ENCODE data around the gene DDX11. TPM values are rescaled to one million over a fixed set of nuclear protein-coding genes. Genes with fewer than 3 reads are reported as not detected.
"Not testable (repeated sequence)": the region's sequence is repeated elsewhere in the genome, so short reads cannot be mapped to it uniquely, and the experiment has no call there.

DDX11 gene
- total and polyA plus RNA-seq, 8 donors, result 11.1 to 45.3 (median 26.2) TPM

- peaks cover 0 to 17% (median 0%) of the 10 kb centered on the region in 3 donors for H3K36me3 ChIP-seq
- ATAC-seq; FAIRE-seq; H3K4me1 ChIP-seq; H3K27me3 ChIP-seq; H3K9me3 ChIP-seq; H3K27ac ChIP-seq; intact Hi-C loops (cut with DNase I); DNase-seq; H3K4me3 ChIP-seq: not testable (repeated sequence)
- WGBS, 2 donors, result 67 to 81% methylated on average over 6 of the region's 6 CpGs
Observed at GRCh38 chr12:31080221-31080620, 6.6 kb downstream of the DDX11 start.

DNA sequence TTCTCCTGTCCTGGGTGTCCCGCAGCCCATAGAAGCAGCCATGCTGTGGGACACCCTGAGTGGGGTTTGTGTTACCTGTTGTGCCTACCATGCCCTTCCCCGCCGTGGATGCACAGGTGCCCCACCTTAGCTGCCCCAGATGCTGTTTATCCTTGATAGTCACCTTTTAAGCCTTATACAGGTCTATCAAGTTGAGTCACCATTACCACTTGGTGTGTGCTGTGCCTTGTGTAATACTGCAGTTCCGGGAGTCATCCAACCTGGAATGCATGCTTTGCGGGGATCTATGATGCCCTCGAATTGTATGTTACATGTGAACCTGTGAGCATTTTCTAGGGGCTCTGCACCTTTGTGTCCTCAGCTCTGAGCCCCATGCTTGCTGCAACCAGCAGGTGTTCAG lies 7.6 kb downstream of the DDX11 start:
- 86 to 94% methylated on average over 6 of the region's 6 CpGs for WGBS, 2 donors
- H3K4me1 ChIP-seq; H3K9me3 ChIP-seq; ATAC-seq; H3K27ac ChIP-seq; FAIRE-seq; intact Hi-C loops (cut with DNase I); H3K27me3 ChIP-seq; DNase-seq; H3K4me3 ChIP-seq: not testable (repeated sequence)
- H3K36me3 ChIP-seq, result peaks cover 0 to 18% (median 0%) of the 10 kb centered on the region in 3 donors

GRCh38 chr12:31084241-31084640 lies 10.6 kb downstream of the DDX11 start:
- FAIRE-seq; H3K27ac ChIP-seq; H3K4me1 ChIP-seq; H3K9me3 ChIP-seq; DNase-seq; ATAC-seq; H3K27me3 ChIP-seq; H3K4me3 ChIP-seq; intact Hi-C loops (cut with DNase I): not testable (repeated sequence)
- 93 to 98% methylated on average over 10 to 13 of the region's 13 CpGs for WGBS, 2 donors
- H3K36me3 ChIP-seq, result peaks cover 0 to 19% (median 0%) of the 10 kb centered on the region in 3 donors

- H3K9me3 ChIP-seq; H3K4me1 ChIP-seq; ATAC-seq; H3K27me3 ChIP-seq; H3K4me3 ChIP-seq; H3K27ac ChIP-seq; DNase-seq; FAIRE-seq; intact Hi-C loops (cut with DNase I): not testable (repeated sequence)
- 81 to 90% methylated on average over 10 of the region's 11 CpGs for WGBS, 2 donors
- peaks cover 0 to 24% (median 0%) of the 10 kb centered on the region in 3 donors for H3K36me3 ChIP-seq
Observed at GRCh38 chr12:31086032-31086431, 12.4 kb downstream of the DDX11 start.

DNA sequence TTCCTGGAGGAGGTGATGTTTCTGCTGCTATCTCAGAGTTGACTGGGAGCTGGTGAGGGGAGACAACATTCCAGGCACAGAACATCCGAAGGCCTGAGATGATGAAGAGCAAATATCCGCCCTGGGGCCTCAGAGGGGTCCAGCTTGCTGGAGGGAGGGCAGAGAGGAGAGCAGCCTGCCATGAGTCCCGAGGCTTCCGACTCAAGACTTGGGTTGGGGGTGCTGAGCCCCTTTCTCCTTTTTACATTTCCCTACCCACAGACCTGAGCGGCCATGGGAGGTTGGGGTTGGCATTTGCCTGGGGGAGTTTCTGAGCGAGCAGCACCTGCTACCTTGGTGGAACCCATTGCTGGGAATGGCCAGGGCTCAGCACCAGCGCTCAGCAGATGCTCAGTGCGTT lies 13.8 kb downstream of the DDX11 start:
- not testable (repeated sequence) for ATAC-seq

DNA sequence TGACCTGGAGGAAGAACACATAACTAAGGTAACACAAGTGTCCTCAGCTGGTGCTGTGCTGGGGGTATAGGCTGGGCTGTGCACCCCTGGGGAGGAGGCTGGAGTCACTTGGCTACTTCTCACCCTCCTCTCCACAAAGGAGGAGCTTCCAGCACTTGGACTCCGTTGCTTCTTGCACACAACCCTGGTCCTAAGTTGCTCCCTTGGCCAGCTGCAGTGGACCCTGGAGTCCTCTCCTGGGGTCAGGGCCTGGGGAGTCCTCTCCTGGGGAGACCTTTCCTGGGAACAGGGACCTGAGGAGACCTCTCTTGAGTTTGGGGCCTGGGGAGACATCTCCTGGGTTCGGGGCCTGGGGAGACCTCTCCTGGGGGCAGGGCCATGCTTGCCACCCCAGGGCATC lies 14.3 kb downstream of the DDX11 start:
- ATAC-seq; intact Hi-C loops (cut with DNase I); DNase-seq; H3K27me3 ChIP-seq; FAIRE-seq; H3K27ac ChIP-seq; H3K9me3 ChIP-seq; H3K4me1 ChIP-seq; H3K4me3 ChIP-seq: not testable (repeated sequence)
- peaks cover 0 to 33% (median 0%) of the 10 kb centered on the region in 3 donors for H3K36me3 ChIP-seq
- 79 to 97% methylated on average over 2 of the region's 2 CpGs for WGBS, 2 donors

More for the DNA sequence above, 13.8 kb downstream of the DDX11 start:
- DNase-seq; intact Hi-C loops (cut with DNase I); FAIRE-seq; H3K9me3 ChIP-seq; H3K27ac ChIP-seq; H3K27me3 ChIP-seq; H3K4me1 ChIP-seq; H3K4me3 ChIP-seq: not testable (repeated sequence)
- WGBS, 2 donors, result 91 to 92% methylated on average over 5 to 7 of the region's 8 CpGs
- H3K36me3 ChIP-seq, result peaks cover 0 to 33% (median 0%) of the 10 kb centered on the region in 3 donors

DNA sequence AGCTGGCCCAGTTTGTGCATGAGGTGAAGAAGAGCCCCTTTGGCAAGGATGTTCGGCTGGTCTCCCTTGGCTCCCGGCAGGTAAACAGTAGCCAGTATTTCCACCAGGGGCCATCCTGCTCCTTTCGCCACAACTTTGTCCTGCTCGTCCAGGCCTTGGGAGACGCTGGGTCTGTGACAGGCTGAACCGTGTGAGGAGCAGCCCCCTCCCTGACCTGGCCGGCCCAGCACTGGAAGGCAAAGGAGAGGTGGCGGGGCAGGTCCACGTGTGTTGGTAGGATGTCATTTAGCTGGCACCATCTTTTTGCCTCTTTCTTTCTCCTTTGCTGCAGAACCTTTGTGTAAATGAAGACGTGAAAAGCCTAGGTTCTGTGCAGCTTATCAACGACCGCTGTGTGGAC lies 15.4 kb downstream of the DDX11 start:
- FAIRE-seq (no peak), ATAC-seq (no peak), DNase-seq (no peak)
- Histone ChIP-seq H3K36me3 (peaks cover 0 to 30% (median 0%) of the 10 kb centered on the region in 3 donors), H3K4me3 (no peak overlapping the region), H3K27me3 (no peaks in the 10 kb centered on the region), H3K27ac (no peak overlapping the region), H3K4me1 (no peaks in the 10 kb centered on the region), H3K9me3 (no peaks in the 10 kb centered on the region)
- 83 to 84% methylated on average over 12 of the region's 12 CpGs for WGBS, 2 donors
- TF ChIP-seq, protein P1, sequence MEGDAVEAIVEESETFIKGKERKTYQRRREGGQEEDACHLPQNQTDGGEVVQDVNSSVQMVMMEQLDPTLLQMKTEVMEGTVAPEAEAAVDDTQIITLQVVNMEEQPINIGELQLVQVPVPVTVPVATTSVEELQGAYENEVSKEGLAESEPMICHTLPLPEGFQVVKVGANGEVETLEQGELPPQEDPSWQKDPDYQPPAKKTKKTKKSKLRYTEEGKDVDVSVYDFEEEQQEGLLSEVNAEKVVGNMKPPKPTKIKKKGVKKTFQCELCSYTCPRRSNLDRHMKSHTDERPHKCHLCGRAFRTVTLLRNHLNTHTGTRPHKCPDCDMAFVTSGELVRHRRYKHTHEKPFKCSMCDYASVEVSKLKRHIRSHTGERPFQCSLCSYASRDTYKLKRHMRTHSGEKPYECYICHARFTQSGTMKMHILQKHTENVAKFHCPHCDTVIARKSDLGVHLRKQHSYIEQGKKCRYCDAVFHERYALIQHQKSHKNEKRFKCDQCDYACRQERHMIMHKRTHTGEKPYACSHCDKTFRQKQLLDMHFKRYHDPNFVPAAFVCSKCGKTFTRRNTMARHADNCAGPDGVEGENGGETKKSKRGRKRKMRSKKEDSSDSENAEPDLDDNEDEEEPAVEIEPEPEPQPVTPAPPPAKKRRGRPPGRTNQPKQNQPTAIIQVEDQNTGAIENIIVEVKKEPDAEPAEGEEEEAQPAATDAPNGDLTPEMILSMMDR (IDR thresholded peaks at IDR 0.05), result no peak
- intact Hi-C loops (cut with DNase I), result no loop called here

GRCh38 chr12:31091629-31092028 lies 18.0 kb downstream of the DDX11 start:
- H3K4me3 ChIP-seq; FAIRE-seq; ATAC-seq; H3K27ac ChIP-seq; H3K4me1 ChIP-seq; H3K27me3 ChIP-seq; DNase-seq; intact Hi-C loops (cut with DNase I); H3K9me3 ChIP-seq: not testable (repeated sequence)
- WGBS, 2 donors, result 81 to 91% methylated on average over 19 of the region's 19 CpGs
- peaks cover 0 to 32% (median 0%) of the 10 kb centered on the region in 3 donors for H3K36me3 ChIP-seq

- H3K36me3 ChIP-seq, result peaks cover 0 to 38% (median 0%) of the 10 kb centered on the region in 3 donors
- FAIRE-seq; ATAC-seq; intact Hi-C loops (cut with DNase I); H3K9me3 ChIP-seq; H3K4me1 ChIP-seq; H3K27ac ChIP-seq; H3K4me3 ChIP-seq; H3K27me3 ChIP-seq; DNase-seq: not testable (repeated sequence)
- WGBS, 2 donors, result 92 to 99% methylated on average over 6 of the region's 8 CpGs
Observed at GRCh38 chr12:31092718-31093117, 19.1 kb downstream of the DDX11 start.

DNA sequence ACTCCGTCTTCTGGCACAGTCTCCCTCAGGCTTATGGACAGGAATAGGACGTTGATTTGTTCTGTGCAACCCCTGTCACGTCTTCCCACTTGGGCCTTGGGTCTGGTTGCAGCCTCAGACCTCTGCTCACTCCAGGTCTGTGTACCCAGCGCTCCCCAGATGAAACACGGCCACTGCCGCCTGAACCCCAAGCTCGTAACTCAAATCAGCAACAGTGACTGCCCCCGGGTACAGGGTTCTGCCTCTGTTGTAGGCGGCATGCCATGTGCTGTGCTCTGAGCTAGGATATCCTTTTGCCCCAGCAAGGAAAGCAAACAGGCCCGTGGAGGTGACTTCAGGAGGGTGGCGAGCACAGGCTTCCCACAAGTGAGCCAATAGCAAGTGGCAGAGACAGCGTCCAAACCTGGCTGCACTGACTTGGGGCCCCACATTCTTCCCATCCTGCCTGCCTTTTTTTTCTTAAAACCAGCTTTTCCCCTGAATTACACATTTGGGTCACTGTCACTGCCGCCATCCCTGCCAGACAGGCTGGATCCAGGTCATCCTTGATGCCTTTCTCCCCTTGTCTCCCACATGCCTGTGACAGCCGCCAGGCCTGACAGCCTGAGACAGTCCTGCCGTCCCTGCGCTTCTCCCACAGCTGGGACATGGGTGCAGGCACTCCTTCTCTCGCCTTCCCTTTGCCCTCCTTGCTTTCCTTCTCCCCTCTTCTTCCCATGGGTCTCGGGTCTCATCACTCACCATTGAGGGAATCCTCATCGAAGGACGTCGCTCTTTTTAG lies 21.6 kb downstream of the DDX11 start:
- H3K9me3 ChIP-seq; DNase-seq; FAIRE-seq; H3K27ac ChIP-seq; ATAC-seq; intact Hi-C loops (cut with DNase I); H3K4me3 ChIP-seq; H3K4me1 ChIP-seq; H3K27me3 ChIP-seq: not testable (repeated sequence)
- WGBS, 2 donors, result 88 to 89% methylated on average over 17 to 20 of the region's 21 CpGs
- peaks cover 0 to 34% (median 0%) of the 10 kb centered on the region in 3 donors for H3K36me3 ChIP-seq

GRCh38 chr12:31096251-31097065 lies 22.8 kb downstream of the DDX11 start:
- peak in 2 of 6 donors; percentile 5 to 44 for DNase-seq
- H3K4me1 ChIP-seq; H3K27me3 ChIP-seq; H3K9me3 ChIP-seq; FAIRE-seq; intact Hi-C loops (cut with DNase I); ATAC-seq; H3K4me3 ChIP-seq; H3K27ac ChIP-seq: not testable (repeated sequence)
- H3K36me3 ChIP-seq, result peaks cover 0 to 37% (median 0%) of the 10 kb centered on the region in 3 donors
- WGBS, 2 donors, result 84 to 94% methylated on average over 18 to 19 of the region's 19 CpGs

All from pancreas (tissue), 10 donors.